Kidney epithelial cell (primary cell): ENCODE data around the gene PLXNC1. TPM values are rescaled to one million over a fixed set of nuclear protein-coding genes. Genes with fewer than 3 reads are reported as not detected.

ENCODE experiments used
- DNase-seq: peaks from one replicate; pipeline ENCODE4 v3.0.0-alpha.2; 2010; ENCODE audit warnings: low read depth
- H3K27me3 ChIP-seq: 2 replicates; pipeline ENCODE4 v1.6.0; 2011; ENCODE audit warnings: low read length; ENCODE audit not compliant: control insufficient read depth, insufficient read depth
- H3K36me3 ChIP-seq: 2 replicates; pipeline ENCODE4 v1.5.1; 2011; ENCODE audit warnings: low read length; ENCODE audit not compliant: control insufficient read depth, insufficient read depth
- H3K4me3 ChIP-seq: 2 replicates; pipeline ENCODE4 v1.5.1; 2011; ENCODE audit warnings: low read depth, mild to moderate bottlenecking, control low read depth, low read length
- total RNA-seq: library from RNA; depleted of rRNA; stranded (reverse); fragments of >200 nt; gene quantifications from 2 replicates; pipeline ENCODE4 v1.2.3, GENCODE V29; 2015
- TF ChIP-seq, protein P1 (sequence below): IDR thresholded peaks from 2 replicates; pipeline ENCODE4 v1.5.1; 2011; ENCODE audit warnings: mild to moderate bottlenecking, moderate library complexity, low read length, control low read depth, inconsistent platforms; ENCODE audit not compliant: insufficient read depth, poor library complexity, severe bottlenecking

The PLXNC1 gene
- total RNA-seq, 1 donor from 2014 or later: 0.21 TPM

DNA sequence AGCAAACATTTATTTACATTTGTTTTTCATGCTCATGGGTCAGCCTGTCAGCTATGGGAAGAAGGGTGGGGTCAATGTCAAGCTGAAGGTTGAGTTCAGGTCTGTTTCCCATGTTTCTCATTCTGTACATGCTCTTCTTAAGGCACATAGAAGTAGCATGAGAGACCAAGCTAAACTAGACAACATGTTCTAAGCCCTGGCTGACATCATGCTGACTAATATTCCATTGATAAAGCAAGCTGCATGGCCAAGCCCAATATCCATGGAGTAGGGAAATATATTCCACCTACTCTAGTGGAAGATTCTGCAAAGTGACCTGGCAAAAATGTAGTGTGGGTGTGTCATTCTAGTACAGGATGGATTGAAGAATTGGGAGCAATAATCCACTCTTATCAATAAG, 44.1 kb downstream of the PLXNC1 start:
- H3K36me3 ChIP-seq: no peaks in the 10 kb centered on the region
- TF ChIP-seq, protein P1, sequence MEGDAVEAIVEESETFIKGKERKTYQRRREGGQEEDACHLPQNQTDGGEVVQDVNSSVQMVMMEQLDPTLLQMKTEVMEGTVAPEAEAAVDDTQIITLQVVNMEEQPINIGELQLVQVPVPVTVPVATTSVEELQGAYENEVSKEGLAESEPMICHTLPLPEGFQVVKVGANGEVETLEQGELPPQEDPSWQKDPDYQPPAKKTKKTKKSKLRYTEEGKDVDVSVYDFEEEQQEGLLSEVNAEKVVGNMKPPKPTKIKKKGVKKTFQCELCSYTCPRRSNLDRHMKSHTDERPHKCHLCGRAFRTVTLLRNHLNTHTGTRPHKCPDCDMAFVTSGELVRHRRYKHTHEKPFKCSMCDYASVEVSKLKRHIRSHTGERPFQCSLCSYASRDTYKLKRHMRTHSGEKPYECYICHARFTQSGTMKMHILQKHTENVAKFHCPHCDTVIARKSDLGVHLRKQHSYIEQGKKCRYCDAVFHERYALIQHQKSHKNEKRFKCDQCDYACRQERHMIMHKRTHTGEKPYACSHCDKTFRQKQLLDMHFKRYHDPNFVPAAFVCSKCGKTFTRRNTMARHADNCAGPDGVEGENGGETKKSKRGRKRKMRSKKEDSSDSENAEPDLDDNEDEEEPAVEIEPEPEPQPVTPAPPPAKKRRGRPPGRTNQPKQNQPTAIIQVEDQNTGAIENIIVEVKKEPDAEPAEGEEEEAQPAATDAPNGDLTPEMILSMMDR: no peak
- no peak for DNase-seq
- no peaks in the 10 kb centered on the region for H3K27me3 ChIP-seq
- H3K4me3 ChIP-seq: no peak overlapping the region

DNA sequence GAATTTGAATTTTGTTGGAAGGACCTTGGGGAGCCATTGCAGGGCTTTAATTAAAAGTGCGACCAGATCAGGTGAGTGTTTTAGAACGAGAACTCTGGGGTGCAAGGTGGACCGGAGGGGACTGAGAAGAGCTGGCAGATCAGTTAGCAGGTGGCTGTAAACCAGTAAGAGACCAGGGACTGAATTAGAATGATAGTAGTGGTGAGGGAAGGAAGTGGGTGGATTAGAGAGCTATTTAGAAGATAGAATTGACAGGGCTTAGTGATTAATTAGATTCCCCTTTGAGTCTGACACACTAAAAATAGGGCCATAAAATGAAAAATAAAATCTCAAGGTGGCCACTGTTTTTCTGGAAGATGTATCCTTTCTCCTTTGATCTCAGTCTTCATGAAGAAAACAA, 44.8 kb downstream of the PLXNC1 start:
- Histone ChIP-seq H3K4me3 (no peak overlapping the region), H3K27me3 (no peaks in the 10 kb centered on the region), H3K36me3 (no peaks in the 10 kb centered on the region)
- TF ChIP-seq, protein P1: no peak
- DNase-seq: no peak

DNA sequence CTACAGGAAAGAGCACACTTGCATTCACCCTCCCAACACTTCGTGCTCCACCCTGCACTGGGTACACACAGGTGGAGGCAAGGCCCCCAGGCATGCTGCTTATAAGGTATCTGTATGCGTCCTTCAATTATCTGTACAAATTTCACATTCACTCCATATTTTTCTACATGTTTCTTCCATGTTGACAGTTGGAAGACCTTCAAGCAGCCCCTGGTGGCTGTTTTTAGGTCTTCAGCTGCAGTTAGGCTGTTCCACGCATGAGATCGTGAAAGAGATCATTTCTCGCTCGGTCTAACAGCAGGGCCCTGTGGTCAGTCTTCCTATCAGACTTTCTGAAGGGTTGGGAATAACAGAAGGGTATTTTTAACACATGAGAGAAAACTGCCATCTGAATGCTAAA, 47.1 kb downstream of the PLXNC1 start:
- Histone ChIP-seq H3K27me3 (no peaks in the 10 kb centered on the region), H3K4me3 (no peak overlapping the region)

DNA sequence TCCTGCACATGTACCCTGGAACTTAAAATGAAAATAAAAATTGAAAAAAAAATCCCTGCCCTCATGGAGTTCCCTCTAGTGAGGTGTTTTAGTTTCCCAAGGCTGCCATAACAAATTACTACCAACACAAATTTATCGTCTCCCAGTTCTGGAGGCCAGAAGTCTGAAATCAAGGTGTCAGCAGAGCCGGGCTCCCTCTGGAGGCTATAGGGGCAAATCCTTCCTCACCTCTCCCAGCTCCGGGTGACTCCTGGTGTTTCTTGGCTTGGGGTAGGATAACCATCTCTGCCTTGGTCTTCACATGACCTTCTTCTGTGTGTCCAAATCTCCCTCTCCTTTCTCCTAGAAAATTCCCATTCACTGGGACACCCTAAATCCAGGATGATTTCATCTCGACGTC, 50.1 kb downstream of the PLXNC1 start:
- H3K4me3 ChIP-seq: no peak overlapping the region
- no peak for DNase-seq

More for the DNA sequence above, 47.1 kb downstream of the PLXNC1 start:
- TF ChIP-seq, protein P1: no peak
- H3K36me3 ChIP-seq: no peaks in the 10 kb centered on the region
- DNase-seq: no peak

DNA sequence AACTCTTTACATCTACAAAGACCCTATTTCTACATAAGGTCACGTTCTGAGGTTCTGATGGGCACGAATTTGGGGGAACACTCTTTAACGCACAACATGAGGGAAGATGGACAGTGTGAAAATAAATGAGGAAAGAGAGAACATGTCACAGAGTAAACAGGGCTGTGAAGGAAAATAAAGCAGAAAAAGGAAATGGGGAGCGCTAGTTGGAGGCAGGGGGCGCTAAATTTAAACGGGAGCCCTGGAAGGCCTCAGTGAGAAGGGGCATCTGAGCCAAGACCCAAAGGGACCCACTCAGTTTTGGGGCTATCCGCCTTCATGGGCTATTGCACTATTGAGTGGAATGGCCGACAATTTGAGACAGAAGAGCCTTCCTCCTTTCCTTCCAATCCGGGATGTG, 50.5 kb downstream of the PLXNC1 start:
- TF ChIP-seq, protein P1: no peak
- Histone ChIP-seq H3K4me3 (no peak overlapping the region), H3K27me3 (no peaks in the 10 kb centered on the region), H3K36me3 (no peaks in the 10 kb centered on the region)
- no peak for DNase-seq

More for the DNA sequence above, 50.1 kb downstream of the PLXNC1 start:
- H3K27me3 ChIP-seq: no peaks in the 10 kb centered on the region
- TF ChIP-seq, protein P1: no peak
- no peaks in the 10 kb centered on the region for H3K36me3 ChIP-seq

DNA sequence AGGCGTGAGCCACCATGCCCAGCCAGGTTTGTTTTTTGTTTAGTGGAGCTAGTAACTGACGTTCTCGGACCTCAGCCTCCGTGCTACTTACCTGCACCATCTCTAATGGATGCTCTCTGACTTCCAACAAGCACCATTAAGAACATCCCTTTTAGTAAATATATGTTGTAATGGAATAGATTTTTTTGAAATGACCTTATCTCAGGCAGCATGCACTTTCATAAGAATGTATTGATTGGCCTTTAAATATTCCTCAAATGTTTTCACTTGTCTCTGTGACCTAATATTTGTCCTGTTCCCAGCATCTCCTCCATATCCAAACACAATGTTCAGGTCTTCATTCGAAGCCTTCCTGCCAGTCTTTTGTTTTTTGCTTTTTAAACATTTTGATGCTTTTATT, 51.7 kb downstream of the PLXNC1 start:
- Histone ChIP-seq H3K27me3 (no peaks in the 10 kb centered on the region), H3K36me3 (no peaks in the 10 kb centered on the region), H3K4me3 (no peak overlapping the region)
- TF ChIP-seq, protein P1: no peak
- DNase-seq: no peak
